ENCODE measurements around the gene DLG1.

Gene DLG1

GRCh38 chr3:197296545-197296944, 1.9 kb downstream of the DLG1 start:
- Histone ChIP-seq H3K27me3 (ENCODE audit: control insufficient read depth in 1 of 2, insufficient read depth in 1 of 2, low read length in 2 of 2) (no peaks in the 10 kb centered on the region), H3K23ac (ENCODE audit: low read length in 2 of 2) (no peak overlapping the region), H3K79me1 (replicated peaks; ENCODE audit: low read length, poor library complexity, severe bottlenecking) (no peaks in the 10 kb centered on the region), H3K18ac (ENCODE audit: low read depth in 1 of 2, low read length in 2 of 2) (no peak overlapping the region), H2BK15ac (ENCODE audit: low read depth, poor library complexity, severe bottlenecking) (no peak overlapping the region), H2AK5ac (ENCODE audit: low read length, severe bottlenecking) (no peak overlapping the region), H3K4ac (ENCODE audit: low read depth in 1 of 2, low read length in 2 of 2) (no peak overlapping the region), H2BK120ac (ENCODE audit: low read depth, low read length) (no peak overlapping the region), H3K9me3 (ENCODE audit: control insufficient read depth, low read length) (no peaks in the 10 kb centered on the region), H3K27ac (ENCODE audit: low read length, poor library complexity, severe bottlenecking) (peak overlapping the region; percentile 84), H3K9ac (ENCODE audit: low read length) (peak overlapping the region; percentile 83), H4K8ac (ENCODE audit: low read length) (no peak overlapping the region), H3K36me3 (ENCODE audit: control insufficient read depth in 1 of 2, insufficient read depth in 2 of 2, low read depth in 1 of 2, low read length in 2 of 2) (peaks cover 4 to 42% of the 10 kb centered on the region in 2 experiments), H3K4me2 (ENCODE audit: low read length, poor library complexity, severe bottlenecking) (peak overlapping the region; percentile 75), H3K14ac (ENCODE audit: low read length in 2 of 2) (no peak overlapping the region), H3K4me1 (ENCODE audit: control insufficient read depth, insufficient read depth, low read depth, low read length) (peaks cover 7% of the 10 kb centered on the region), H2AFZ (ENCODE audit: low read depth, low read length) (no peak overlapping the region), H4K91ac (ENCODE audit: low read length) (no peak overlapping the region), H2BK5ac (ENCODE audit: low read depth, low read length, poor library complexity, severe bottlenecking) (no peak overlapping the region), H2BK12ac (ENCODE audit: low read length in 2 of 2) (no peak overlapping the region), H3K4me3 (ENCODE audit: insufficient read depth in 1 of 2, low read depth in 1 of 2, low read length in 2 of 2) (peak overlapping the region in 1 of 2 experiments; percentile 94)
- 40% methylated on average over 1 of the region's 2 CpGs for WGBS
- no peak for DNase-seq

GRCh38 chr3:197295871-197296270, 2.5 kb downstream of the DLG1 start:
- peaks cover 4 to 48% of the 10 kb centered on the region in 2 experiments for H3K36me3 ChIP-seq (ENCODE audit: control insufficient read depth in 1 of 2, insufficient read depth in 2 of 2, low read depth in 1 of 2, low read length in 2 of 2)
- H2BK120ac ChIP-seq (ENCODE audit: low read depth, low read length) = no peak overlapping the region
- H3K4me1 ChIP-seq (ENCODE audit: control insufficient read depth, insufficient read depth, low read depth, low read length) = peaks cover 7% of the 10 kb centered on the region
- no peak overlapping the region for H3K18ac ChIP-seq (ENCODE audit: low read depth in 1 of 2, low read length in 2 of 2)
- H3K79me1 ChIP-seq (replicated peaks; ENCODE audit: low read length, poor library complexity, severe bottlenecking) = no peaks in the 10 kb centered on the region
- no peak overlapping the region for H2BK12ac ChIP-seq (ENCODE audit: low read length in 2 of 2)
- peak overlapping the region; percentile 45 for H3K4me2 ChIP-seq (ENCODE audit: low read length, poor library complexity, severe bottlenecking)
- H2BK15ac ChIP-seq (ENCODE audit: low read depth, poor library complexity, severe bottlenecking) = no peak overlapping the region
- H3K23ac ChIP-seq (ENCODE audit: low read length in 2 of 2) = no peak overlapping the region
- peak overlapping the region in 1 of 2 experiments; percentile 94 for H3K4me3 ChIP-seq (ENCODE audit: insufficient read depth in 1 of 2, low read depth in 1 of 2, low read length in 2 of 2)
- H4K91ac ChIP-seq (ENCODE audit: low read length) = no peak overlapping the region
- H4K8ac ChIP-seq (ENCODE audit: low read length) = no peak overlapping the region
- no peak overlapping the region for H3K4ac ChIP-seq (ENCODE audit: low read depth in 1 of 2, low read length in 2 of 2)
- no peak overlapping the region for H3K14ac ChIP-seq (ENCODE audit: low read length in 2 of 2)
- WGBS = no CpG with 5 or more reads among the region's 2 CpGs
- no peak overlapping the region for H2AFZ ChIP-seq (ENCODE audit: low read depth, low read length)
- DNase-seq = no peak
- H3K9me3 ChIP-seq (ENCODE audit: control insufficient read depth, low read length) = no peaks in the 10 kb centered on the region
- H2AK5ac ChIP-seq (ENCODE audit: low read length, severe bottlenecking) = no peak overlapping the region
- no peak overlapping the region for H3K9ac ChIP-seq (ENCODE audit: low read length)
- no peak overlapping the region for H2BK5ac ChIP-seq (ENCODE audit: low read depth, low read length, poor library complexity, severe bottlenecking)
- peak overlapping the region; percentile 50 for H3K27ac ChIP-seq (ENCODE audit: low read length, poor library complexity, severe bottlenecking)
- H3K27me3 ChIP-seq (ENCODE audit: control insufficient read depth in 1 of 2, insufficient read depth in 1 of 2, low read length in 2 of 2) = no peaks in the 10 kb centered on the region

- H4K91ac ChIP-seq (ENCODE audit: low read length) = no peak overlapping the region
- H2BK15ac ChIP-seq (ENCODE audit: low read depth, poor library complexity, severe bottlenecking) = no peak overlapping the region
- H3K4me1 ChIP-seq (ENCODE audit: control insufficient read depth, insufficient read depth, low read depth, low read length) = peaks cover 1% of the 10 kb centered on the region
- H3K79me1 ChIP-seq (replicated peaks; ENCODE audit: low read length, poor library complexity, severe bottlenecking) = no peaks in the 10 kb centered on the region
- no peaks in the 10 kb centered on the region for H3K9me3 ChIP-seq (ENCODE audit: control insufficient read depth, low read length)
- no peak overlapping the region for H3K14ac ChIP-seq (ENCODE audit: low read length in 2 of 2)
- no peaks in the 10 kb centered on the region for H3K27me3 ChIP-seq (ENCODE audit: control insufficient read depth in 1 of 2, insufficient read depth in 1 of 2, low read length in 2 of 2)
- no peak overlapping the region for H3K27ac ChIP-seq (ENCODE audit: low read length, poor library complexity, severe bottlenecking)
- no peak overlapping the region for H2AK5ac ChIP-seq (ENCODE audit: low read length, severe bottlenecking)
- H3K23ac ChIP-seq (ENCODE audit: low read length in 2 of 2) = no peak overlapping the region
- H3K36me3 ChIP-seq (ENCODE audit: control insufficient read depth in 1 of 2, insufficient read depth in 2 of 2, low read depth in 1 of 2, low read length in 2 of 2) = peaks cover 4 to 59% of the 10 kb centered on the region in 2 experiments
- H2BK5ac ChIP-seq (ENCODE audit: low read depth, low read length, poor library complexity, severe bottlenecking) = no peak overlapping the region
- H3K4ac ChIP-seq (ENCODE audit: low read depth in 1 of 2, low read length in 2 of 2) = no peak overlapping the region
- no peak overlapping the region for H2AFZ ChIP-seq (ENCODE audit: low read depth, low read length)
- over 99% methylated on average over 3 of the region's 4 CpGs for WGBS
- H3K4me2 ChIP-seq (ENCODE audit: low read length, poor library complexity, severe bottlenecking) = peak overlapping the region; percentile 61
- H3K18ac ChIP-seq (ENCODE audit: low read depth in 1 of 2, low read length in 2 of 2) = no peak overlapping the region
- H3K4me3 ChIP-seq (ENCODE audit: insufficient read depth in 1 of 2, low read depth in 1 of 2, low read length in 2 of 2) = no peak overlapping the region
- no peak overlapping the region for H2BK120ac ChIP-seq (ENCODE audit: low read depth, low read length)
- H3K9ac ChIP-seq (ENCODE audit: low read length) = no peak overlapping the region
- H4K8ac ChIP-seq (ENCODE audit: low read length) = no peak overlapping the region
- no peak for DNase-seq
- no peak overlapping the region for H2BK12ac ChIP-seq (ENCODE audit: low read length in 2 of 2)
These were observed 4.7 kb downstream of the DLG1 start for GRCh38 chr3:197293605-197294237.

- Histone ChIP-seq H2AFZ (ENCODE audit: low read depth, low read length) (no peak overlapping the region), H2BK120ac (ENCODE audit: low read depth, low read length) (no peak overlapping the region), H4K91ac (ENCODE audit: low read length) (no peak overlapping the region), H3K23ac (ENCODE audit: low read length in 2 of 2) (no peak overlapping the region), H3K18ac (ENCODE audit: low read depth in 1 of 2, low read length in 2 of 2) (no peak overlapping the region), H2BK5ac (ENCODE audit: low read depth, low read length, poor library complexity, severe bottlenecking) (no peak overlapping the region), H3K36me3 (ENCODE audit: control insufficient read depth in 1 of 2, insufficient read depth in 2 of 2, low read depth in 1 of 2, low read length in 2 of 2) (peaks cover 9 to 60% of the 10 kb centered on the region in 2 experiments), H3K4me2 (ENCODE audit: low read length, poor library complexity, severe bottlenecking) (no peak overlapping the region), H3K4me1 (ENCODE audit: control insufficient read depth, insufficient read depth, low read depth, low read length) (peaks cover 1% of the 10 kb centered on the region), H2BK15ac (ENCODE audit: low read depth, poor library complexity, severe bottlenecking) (no peak overlapping the region), H2BK12ac (ENCODE audit: low read length in 2 of 2) (no peak overlapping the region), H3K9me3 (ENCODE audit: control insufficient read depth, low read length) (no peaks in the 10 kb centered on the region), H3K4me3 (ENCODE audit: insufficient read depth in 1 of 2, low read depth in 1 of 2, low read length in 2 of 2) (no peak overlapping the region), H3K27ac (ENCODE audit: low read length, poor library complexity, severe bottlenecking) (no peak overlapping the region), H4K8ac (ENCODE audit: low read length) (no peak overlapping the region), H3K27me3 (ENCODE audit: control insufficient read depth in 1 of 2, insufficient read depth in 1 of 2, low read length in 2 of 2) (no peaks in the 10 kb centered on the region), H3K9ac (ENCODE audit: low read length) (no peak overlapping the region), H3K14ac (ENCODE audit: low read length in 2 of 2) (no peak overlapping the region), H3K4ac (ENCODE audit: low read depth in 1 of 2, low read length in 2 of 2) (no peak overlapping the region), H3K79me1 (replicated peaks; ENCODE audit: low read length, poor library complexity, severe bottlenecking) (no peaks in the 10 kb centered on the region), H2AK5ac (ENCODE audit: low read length, severe bottlenecking) (no peak overlapping the region)
- no peak for DNase-seq
- 60% methylated on average over 1 of the region's 1 CpG for WGBS
These were observed 5.8 kb downstream of the DLG1 start for GRCh38 chr3:197292648-197293047.
